Measurements from ENCODE around the gene NR1I3. TPM values are rescaled to one million over a fixed set of nuclear protein-coding genes. Genes with fewer than 3 reads are reported as not detected.

The NR1I3 gene
- total RNA-seq, 2 donors from 2014 or later, result not detected

DNA sequence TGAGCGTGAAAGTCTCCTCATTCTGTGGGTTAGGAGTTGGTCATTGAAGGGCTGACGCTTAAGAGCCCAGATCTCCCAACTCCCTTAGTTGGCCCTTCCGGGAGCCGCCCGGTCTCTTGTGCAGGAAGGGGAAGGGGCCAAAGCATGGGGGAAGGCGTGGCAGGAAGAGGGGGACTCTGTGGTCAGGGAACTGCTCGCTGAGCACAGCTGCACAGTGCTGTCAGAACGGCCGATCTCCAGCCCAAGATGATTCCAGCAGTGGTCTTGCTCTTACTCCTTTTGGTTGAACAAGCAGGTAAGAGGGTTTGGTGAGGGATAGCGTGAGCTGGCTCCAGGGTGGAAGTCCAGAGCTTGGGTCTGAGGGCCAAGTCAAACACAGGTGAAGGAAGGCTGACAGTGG lies 22.9 kb downstream of the NR1I3 start, which contains the start of gene FCER1G:
TSS of gene FCER1G (plus strand) at position 220 of the 400 bp plus-strand sequence. CDS start at position 247, 27 bp downstream.
- no peak within 1 kb of the TSS for H3K4me3 ChIP-seq
- H3K27me3 ChIP-seq, result no peaks in the 10 kb centered on the region
- H3K9me3 ChIP-seq, result no peaks in the 10 kb centered on the region
- no peaks in the 10 kb centered on the region for H3K4me1 ChIP-seq
- peak within 1 kb of the TSS in 1 of 4 donors; percentile 78 for H3K27ac ChIP-seq
- ATAC-seq (no peak), DNase-seq (peak in 1 of 4 donors; percentile 70)
- H3K36me3 ChIP-seq (replicated peaks in 1 of 2; ENCODE audit: insufficient read depth in 1 of 2, low read depth in 2 of 2), result peaks cover 8 to 40% of the 10 kb centered on the region in 2 donors
- TF ChIP-seq, protein P1, sequence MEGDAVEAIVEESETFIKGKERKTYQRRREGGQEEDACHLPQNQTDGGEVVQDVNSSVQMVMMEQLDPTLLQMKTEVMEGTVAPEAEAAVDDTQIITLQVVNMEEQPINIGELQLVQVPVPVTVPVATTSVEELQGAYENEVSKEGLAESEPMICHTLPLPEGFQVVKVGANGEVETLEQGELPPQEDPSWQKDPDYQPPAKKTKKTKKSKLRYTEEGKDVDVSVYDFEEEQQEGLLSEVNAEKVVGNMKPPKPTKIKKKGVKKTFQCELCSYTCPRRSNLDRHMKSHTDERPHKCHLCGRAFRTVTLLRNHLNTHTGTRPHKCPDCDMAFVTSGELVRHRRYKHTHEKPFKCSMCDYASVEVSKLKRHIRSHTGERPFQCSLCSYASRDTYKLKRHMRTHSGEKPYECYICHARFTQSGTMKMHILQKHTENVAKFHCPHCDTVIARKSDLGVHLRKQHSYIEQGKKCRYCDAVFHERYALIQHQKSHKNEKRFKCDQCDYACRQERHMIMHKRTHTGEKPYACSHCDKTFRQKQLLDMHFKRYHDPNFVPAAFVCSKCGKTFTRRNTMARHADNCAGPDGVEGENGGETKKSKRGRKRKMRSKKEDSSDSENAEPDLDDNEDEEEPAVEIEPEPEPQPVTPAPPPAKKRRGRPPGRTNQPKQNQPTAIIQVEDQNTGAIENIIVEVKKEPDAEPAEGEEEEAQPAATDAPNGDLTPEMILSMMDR (IDR thresholded peaks at IDR 0.05), result no peak
- peak in 2 of 3 donors; percentile 26 to 70 for TF ChIP-seq POLR2A (IDR thresholded peaks at IDR 0.05)
- 60 to 85% methylated on average over 10 of the region's 10 CpGs for WGBS, 2 donors
- intact Hi-C loops (cut with DNase I), result no loop called here

DNA sequence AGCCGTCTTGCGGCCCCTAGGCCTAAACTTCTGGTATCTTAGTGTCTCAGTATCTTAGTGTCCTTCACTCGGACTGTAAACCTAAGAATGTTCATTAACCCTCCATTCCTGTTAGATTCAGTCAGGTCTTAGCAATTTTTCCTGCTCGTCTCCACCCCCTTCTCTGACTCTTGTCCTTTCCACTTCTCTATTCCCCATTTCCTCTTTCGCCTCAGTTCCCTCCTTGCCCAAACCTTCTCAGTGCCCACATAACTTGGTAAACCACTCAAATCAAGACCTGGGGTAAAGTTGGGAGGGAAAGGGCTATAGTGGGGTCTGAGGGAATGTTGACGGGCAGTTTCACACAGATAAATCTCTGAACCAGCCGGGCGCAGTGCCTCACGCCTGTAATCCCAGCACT lies 23.6 kb downstream of the NR1I3 start:
- ATAC-seq (no peak), DNase-seq (peak in 1 of 4 donors; percentile 33)
- Histone ChIP-seq H3K36me3 (replicated peaks in 1 of 2; ENCODE audit: insufficient read depth in 1 of 2, low read depth in 2 of 2) (peaks cover 8 to 42% of the 10 kb centered on the region in 2 donors), H3K27ac (peak overlapping the region in 1 of 4 donors; percentile 78), H3K4me3 (no peak overlapping the region), H3K27me3 (no peaks in the 10 kb centered on the region), H3K9me3 (no peaks in the 10 kb centered on the region), H3K4me1 (no peaks in the 10 kb centered on the region)
- TF ChIP-seq POLR2A (IDR thresholded peaks at IDR 0.05), result no peak
- TF ChIP-seq, protein P1 (IDR thresholded peaks at IDR 0.05), result no peak
- WGBS, 2 donors, result 82 to 92% methylated on average over 9 of the region's 9 CpGs
- intact Hi-C loops (cut with DNase I), result no loop called here

DNA sequence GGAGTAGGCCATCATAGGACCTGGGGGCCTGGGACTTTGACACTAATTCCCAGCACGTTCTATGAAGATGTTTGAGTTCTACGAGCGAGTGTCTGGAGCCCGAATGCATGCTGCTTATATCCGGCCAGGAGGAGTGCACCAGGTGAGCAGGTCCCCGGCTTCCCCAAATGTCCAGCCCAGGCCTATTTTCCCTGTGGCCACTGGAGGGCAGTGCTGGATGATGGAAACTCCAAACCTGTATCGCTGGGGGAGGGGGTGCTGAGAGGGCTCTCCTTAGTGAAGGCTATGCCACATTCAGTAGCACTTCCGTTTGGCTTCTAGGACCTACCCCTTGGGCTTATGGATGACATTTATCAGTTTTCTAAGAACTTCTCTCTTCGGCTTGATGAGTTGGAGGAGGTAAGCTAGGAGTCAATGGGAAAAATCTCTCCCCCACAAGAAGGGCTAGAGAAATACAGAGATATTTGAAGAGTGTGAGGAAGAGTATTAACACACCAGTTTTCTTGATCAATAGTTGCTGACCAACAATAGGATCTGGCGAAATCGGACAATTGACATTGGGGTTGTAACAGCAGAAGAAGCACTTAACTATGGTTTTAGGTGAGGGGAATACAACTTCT lies 28.1 kb downstream of the NR1I3 start:
- intact Hi-C loops (cut with DNase I), result loop anchor here (5.0 kb wide), 1 partner anchor 172 kb away; no protein-coding TSS in a partner anchor

DNA sequence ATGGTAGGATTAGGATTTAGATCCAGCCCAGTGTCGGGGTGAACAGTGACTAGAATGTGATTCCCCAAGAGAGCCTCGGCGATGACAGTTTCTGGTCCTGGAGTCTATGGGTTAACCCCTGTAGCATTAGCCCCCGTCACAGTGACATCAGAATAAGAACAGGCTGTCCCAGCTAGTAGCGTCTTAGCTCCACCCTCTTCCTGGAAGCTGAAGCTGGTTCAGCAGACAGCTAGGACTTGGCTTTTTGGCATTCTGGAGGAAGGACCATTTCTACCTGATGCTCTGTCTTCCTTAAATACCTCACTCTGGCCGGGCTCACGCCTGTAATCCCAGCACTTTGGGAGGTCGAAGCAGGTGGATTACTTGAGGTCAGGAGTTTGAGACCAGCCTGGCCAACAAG lies 30.8 kb downstream of the NR1I3 start:
- Histone ChIP-seq H3K27me3 (no peaks in the 10 kb centered on the region), H3K9me3 (no peaks in the 10 kb centered on the region), H3K4me1 (peaks cover 20% of the 10 kb centered on the region), H3K27ac (peak overlapping the region in 2 of 4 donors; percentile 49 to 52), H3K4me3 (no peak overlapping the region), H3K36me3 (replicated peaks in 1 of 2; ENCODE audit: insufficient read depth in 1 of 2, low read depth in 2 of 2) (peaks cover 0 to 42% of the 10 kb centered on the region in 2 donors)
- TF ChIP-seq, protein P1 (IDR thresholded peaks at IDR 0.05), result no peak
- peak; percentile 18 for ATAC-seq
- peak; percentile 22 to 64 (median 33) for DNase-seq
- intact Hi-C loops (cut with DNase I), result loop anchor here (5.0 kb wide), 1 partner anchor 175 kb away; no protein-coding TSS in a partner anchor
- 76 to 79% methylated on average over 7 to 8 of the region's 8 CpGs for WGBS, 2 donors

More for the DNA sequence above, 28.1 kb downstream of the NR1I3 start:
- Histone ChIP-seq H3K27me3 (no peaks in the 10 kb centered on the region), H3K9me3 (no peaks in the 10 kb centered on the region), H3K36me3 (replicated peaks in 1 of 2; ENCODE audit: insufficient read depth in 1 of 2, low read depth in 2 of 2) (peaks cover 8 to 59% of the 10 kb centered on the region in 2 donors), H3K4me3 (no peak overlapping the region), H3K4me1 (no peaks in the 10 kb centered on the region), H3K27ac (no peak overlapping the region)
- 26 to 33% methylated on average over 11 of the region's 11 CpGs for WGBS, 2 donors
- ATAC-seq (peak; percentile 85), DNase-seq (peak; percentile 78 to 87 (median 84))
- TF ChIP-seq, protein P1 (IDR thresholded peaks at IDR 0.05), result peak; percentile 84 to 93 (median 88)
- TF ChIP-seq POLR2A (IDR thresholded peaks at IDR 0.05), result no peak
